ENCODE results near the gene ARHGEF12.

The ARHGEF12 gene

GRCh38 chr11:120306519-120307242, 29.5 kb upstream of the ARHGEF12 start:
- no peak for TF ChIP-seq ZNF274 (IDR thresholded peaks at IDR 0.05; ENCODE audit: low read depth, low read length)
- no peak overlapping the region for H3K4me3 ChIP-seq (ENCODE audit: low read length)

GRCh38 chr11:120307476-120307875, 28.7 kb upstream of the ARHGEF12 start:
- H3K4me3 ChIP-seq (ENCODE audit: low read length): no peak overlapping the region

GRCh38 chr11:120308081-120308480, 28.1 kb upstream of the ARHGEF12 start:
- H3K4me3 ChIP-seq (ENCODE audit: low read length): no peak overlapping the region
- no peak for TF ChIP-seq ZNF274 (IDR thresholded peaks at IDR 0.05; ENCODE audit: low read depth, low read length)

More at GRCh38 chr11:120307476-120307875, 28.7 kb upstream of the ARHGEF12 start:
- TF ChIP-seq ZNF274 (IDR thresholded peaks at IDR 0.05; ENCODE audit: low read depth, low read length): no peak

GRCh38 chr11:120310870-120311269, 25.3 kb upstream of the ARHGEF12 start:
- no peak for TF ChIP-seq ZNF274 (IDR thresholded peaks at IDR 0.05; ENCODE audit: low read depth, low read length)
- H3K4me3 ChIP-seq (ENCODE audit: low read length): no peak overlapping the region

- H3K4me3 ChIP-seq (ENCODE audit: low read length): no peak overlapping the region
- no peak for TF ChIP-seq ZNF274 (IDR thresholded peaks at IDR 0.05; ENCODE audit: low read depth, low read length)
These were observed 21.4 kb upstream of the ARHGEF12 start for GRCh38 chr11:120314861-120315260.

GRCh38 chr11:120316880-120317688, 19.1 kb upstream of the ARHGEF12 start:
- TF ChIP-seq ZNF274 (IDR thresholded peaks at IDR 0.05; ENCODE audit: low read depth, low read length): no peak
- H3K4me3 ChIP-seq (ENCODE audit: low read length): no peak overlapping the region

- no peak for TF ChIP-seq ZNF274 (IDR thresholded peaks at IDR 0.05; ENCODE audit: low read depth, low read length)
- no peak overlapping the region for H3K4me3 ChIP-seq (ENCODE audit: low read length)
These were observed 18.3 kb upstream of the ARHGEF12 start for GRCh38 chr11:120317689-120318480.

GRCh38 chr11:120318906-120319305, 17.3 kb upstream of the ARHGEF12 start:
- TF ChIP-seq ZNF274 (IDR thresholded peaks at IDR 0.05; ENCODE audit: low read depth, low read length): no peak
- H3K4me3 ChIP-seq (ENCODE audit: low read length): no peak overlapping the region

GRCh38 chr11:120324932-120325810, 11.0 kb upstream of the ARHGEF12 start, which contains the start of gene TLCD5:
Gene TLCD5, plus strand, starts transcription at chr11:120325299. Its CDS starts 2,143 bp downstream, at chr11:120327442.
- no peak for TF ChIP-seq ZNF274 (IDR thresholded peaks at IDR 0.05; ENCODE audit: low read depth, low read length)
- peak within 1 kb of the TSS; percentile 72 for H3K4me3 ChIP-seq (ENCODE audit: low read length)

GRCh38 chr11:120326228-120326627, 10.0 kb upstream of the ARHGEF12 start:
- TF ChIP-seq ZNF274 (IDR thresholded peaks at IDR 0.05; ENCODE audit: low read depth, low read length): no peak
- peak overlapping the region; percentile 72; the same call in 1 of the 2 replicates for H3K4me3 ChIP-seq (ENCODE audit: low read length)

GRCh38 chr11:120326845-120327281, 9.3 kb upstream of the ARHGEF12 start:
- H3K4me3 ChIP-seq (ENCODE audit: low read length): no peak overlapping the region
- TF ChIP-seq ZNF274 (IDR thresholded peaks at IDR 0.05; ENCODE audit: low read depth, low read length): no peak

GRCh38 chr11:120327311-120327710, 8.9 kb upstream of the ARHGEF12 start:
- TF ChIP-seq ZNF274 (IDR thresholded peaks at IDR 0.05; ENCODE audit: low read depth, low read length): no peak
- H3K4me3 ChIP-seq (ENCODE audit: low read length): no peak overlapping the region

- no peak overlapping the region for H3K4me3 ChIP-seq (ENCODE audit: low read length)
- TF ChIP-seq ZNF274 (IDR thresholded peaks at IDR 0.05; ENCODE audit: low read depth, low read length): no peak
These were observed 6.7 kb upstream of the ARHGEF12 start for GRCh38 chr11:120329556-120329955.

Measured in GM08714 (cell line).